Spleen (tissue), 11 donors: ENCODE data around the gene LRP11. TPM values are rescaled to one million over a fixed set of nuclear protein-coding genes. Genes with fewer than 3 reads are reported as not detected.
"Not testable (repeated sequence)": the region's sequence is repeated elsewhere in the genome, so short reads cannot be mapped to it uniquely, and the experiment has no call there.

Experiments used
- DNase-seq: peaks from one replicate; pipeline ENCODE4 v3.0.0-alpha.2; 2020
- H3K27ac ChIP-seq, 8 donors: fragments of 200-600 bp; sonication (generic) in 7 of 8; 1 replicate in 4 of 8; 2 replicates in 4 of 8; pipeline versions ENCODE4 v1.5.0 to v1.8.0; 2016 to 2021; ENCODE audit warnings: inconsistent platforms in 4 of 8, mild to moderate bottlenecking in 4 of 8, moderate library complexity in 1 of 8
- H3K27me3 ChIP-seq, 7 donors: fragments of 200-600 bp; sonication (generic) in 6 of 7; replicated peaks in 1 of 7; 1 replicate in 4 of 7; 2 replicates in 3 of 7; pipeline versions ENCODE4 v1.5.0 to v1.8.0; 2016 to 2021; ENCODE audit warnings: inconsistent platforms in 3 of 7, mild to moderate bottlenecking in 1 of 7
- H3K36me3 ChIP-seq, 6 donors: fragments of 200-600 bp; sonication (generic) in 5 of 6; 1 replicate in 4 of 6; 2 replicates in 2 of 6; pipeline versions ENCODE4 v1.5.0 to v1.8.0; 2016 to 2021; ENCODE audit warnings: inconsistent platforms in 2 of 6
- H3K4me1 ChIP-seq, 6 donors: fragments of 200-600 bp; sonication (generic) in 5 of 6; 1 replicate in 3 of 6; 2 replicates in 3 of 6; pipeline versions ENCODE4 v1.5.0 to v1.8.0; 2016 to 2021; ENCODE audit warnings: inconsistent platforms in 3 of 6
- H3K4me3 ChIP-seq, 8 donors: fragments of 200-600 bp; sonication (generic) in 7 of 8; 1 replicate in 4 of 8; 2 replicates in 4 of 8; pipeline versions ENCODE4 v1.5.0 to v1.8.0; 2016 to 2021; ENCODE audit warnings: inconsistent platforms in 4 of 8, mild to moderate bottlenecking in 4 of 8, moderate library complexity in 2 of 8
- H3K9me3 ChIP-seq, 8 donors: fragments of 200-600 bp; sonication (generic) in 7 of 8; 1 replicate in 4 of 8; 2 replicates in 4 of 8; pipeline versions ENCODE4 v1.5.0 to v1.8.0; 2016 to 2021; ENCODE audit warnings: inconsistent platforms in 4 of 8
- CTCF ChIP-seq, 11 experiments: fragments of 200-600 bp in 7 of 11; fragments of 450-650 bp in 4 of 11; sonication (generic) in 4 of 11; IDR thresholded peaks in 8 of 11; conservative IDR thresholded peaks in 3 of 11; 1 replicate in 7 of 11; 2 replicates in 4 of 11; pipeline versions ENCODE4 v1.4.0 to v1.8.0; 2016 to 2021; ENCODE audit warnings: antibody characterized with exemption in 11 of 11, inconsistent platforms in 4 of 11, mild to moderate bottlenecking in 1 of 11
- POLR2A ChIP-seq, 3 donors: fragments of 450-650 bp; IDR thresholded peaks; one replicate each; pipeline ENCODE4 v1.5.1; 2017; ENCODE audit warnings: antibody characterized with exemption in 3 of 3, mild to moderate bottlenecking in 1 of 3
- POLR2AphosphoS5 ChIP-seq, 3 donors: sonication (generic); formaldehyde crosslinking; IDR thresholded peaks; one replicate each; pipeline ENCODE4 v1.5.1; 2017; ENCODE audit warnings: antibody characterized with exemption in 3 of 3
- WGBS, 5 donors: extraction: QIAGEN DNeasy Blood & Tissue Kit in 3 of 5; methylation state at CpG; one replicate each; pipeline versions ENCODE4 v1.1.5 to v1.1.7; 2013 to 2018; 5-methylcytosine and 5-hydroxymethylcytosine counted together
- intact Hi-C: fragments of 100-400 bp; cut with DNase I; formaldehyde crosslinking; loops from one replicate; pipeline ENCODE4 v1.15.0; 2023; ENCODE audit warnings: low total_unique reads
- polyA plus RNA-seq, 3 donors: library from polyadenylated mRNA; stranded (reverse); fragments of 200-250 nt; gene quantifications; one replicate each; pipeline ENCODE4 v1.2.1, GENCODE V29; 2013
- total RNA-seq, 7 donors: library from RNA; depleted of rRNA in 3 of 7; stranded (reverse); fragments of >200 nt in 3 of 7; fragmentation: NEBNext Ultra II Directional in 4 of 7; extraction: Animal tissue kit (Norgen Biotek cat#: 25700) in 4 of 7; gene quantifications; one replicate each; pipeline versions ENCODE4 v1.1.0 to v1.2.1, GENCODE V29; 2016 to 2021
- donor health status: healthy with polysubstance abuse.
- donor health status: DM: no; HTN: no; CAD: no; lungs with moderate emphysema.
- donor health status: DM: no; HTN: no; CAD: no.
- donor health status: Bipolar disorder and iron deficiency.
- donor health status: healthy.
- donor health status: DM: no; HTN: no; CAD: no.
- donor health status: DM: yes; HTN: yes; CAD: no.

Gene LRP11
- total and polyA plus RNA-seq, 10 donors, result 0.65 to 15.0 (median 7.1) TPM

- intact Hi-C loops, result no loop called here
- H3K9me3 ChIP-seq, result no peaks in the 10 kb centered on the region
- DNase-seq, result peak; percentile 69
- H3K27me3 ChIP-seq, result peaks cover 0 to 5% (median 0%) of the 10 kb centered on the region in 7 donors
- H3K36me3 ChIP-seq, result no peaks in the 10 kb centered on the region
- WGBS, 5 donors, result 52 to 69% (median 59%) methylated on average over 13 of the region's 13 CpGs
- no peak for TF ChIP-seq POLR2A (IDR thresholded peaks at IDR 0.05)
- peak in 2 of 3 donors; percentile 59 to 61 for TF ChIP-seq POLR2AphosphoS5 (IDR thresholded peaks at IDR 0.05)
- peak overlapping the region in 3 of 8 donors; percentile 5 to 48 (median 23) for H3K4me3 ChIP-seq
- peaks cover 8 to 36% (median 27%) of the 10 kb centered on the region in 6 donors for H3K4me1 ChIP-seq
- H3K27ac ChIP-seq, result peak overlapping the region; percentile 33 to 85 (median 82)
Observed at GRCh38 chr6:149897015-149897697, 33.0 kb upstream of the LRP11 start.

DNA sequence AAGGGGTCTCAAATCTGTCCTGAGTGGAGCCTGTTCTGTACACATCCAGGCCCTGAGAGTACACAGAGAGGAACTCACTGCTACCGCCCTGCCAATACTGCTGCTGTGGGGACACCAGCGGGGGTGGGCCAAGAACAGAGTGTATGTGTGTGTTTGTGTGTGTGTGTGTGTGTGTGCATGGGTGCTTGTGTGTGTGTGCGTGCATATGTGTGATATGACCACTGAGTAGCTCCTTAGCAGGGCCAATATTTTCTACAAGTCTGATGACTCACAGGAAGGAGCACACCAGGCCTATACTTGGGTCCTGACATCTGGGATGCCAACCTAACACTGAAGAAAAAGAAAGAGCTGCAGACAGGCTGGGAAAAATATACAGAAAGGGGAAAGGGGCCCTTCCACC, 32.3 kb upstream of the LRP11 start:
- no peak for TF ChIP-seq CTCF (IDR thresholded peaks at IDR 0.05 in 8 of 11, conservative IDR thresholded peaks at IDR 0.05 in 3 of 11)
- TF ChIP-seq POLR2AphosphoS5 (IDR thresholded peaks at IDR 0.05), result no peak
- Histone ChIP-seq H3K27ac (peak overlapping the region; percentile 55 to 85 (median 82)), H3K4me3 (peak overlapping the region in 1 of 8 donors; percentile 48), H3K4me1 (peaks cover 8 to 36% (median 27%) of the 10 kb centered on the region in 6 donors), H3K36me3 (no peaks in the 10 kb centered on the region), H3K27me3 (peaks cover 0 to 5% (median 0%) of the 10 kb centered on the region in 7 donors), H3K9me3 (no peaks in the 10 kb centered on the region)
- 79 to 95% (median 84%) methylated on average over 3 of the region's 3 CpGs for WGBS, 5 donors
- DNase-seq, result peak; percentile 43
- intact Hi-C loops, result no loop called here

DNA sequence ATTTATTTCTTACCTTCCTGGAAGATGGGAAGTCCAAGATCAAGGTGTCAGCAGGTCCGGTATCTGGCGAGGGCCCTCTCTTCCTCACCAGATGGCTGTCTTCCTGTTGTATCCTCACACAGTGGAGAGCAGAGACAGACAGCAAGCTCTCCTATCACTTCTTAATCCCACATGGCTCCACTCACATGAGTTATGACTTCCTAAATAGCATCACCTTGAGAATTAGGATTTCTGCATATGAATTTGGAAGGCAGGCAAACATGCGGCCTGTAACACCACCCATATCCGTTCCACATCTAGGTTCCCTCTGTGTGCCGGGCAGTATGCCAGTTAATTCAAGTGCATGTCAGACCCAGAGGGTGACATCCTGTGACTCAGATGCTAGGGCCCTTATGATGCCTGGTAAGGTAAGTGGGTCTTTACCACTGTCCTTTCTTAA, 31.7 kb upstream of the LRP11 start:
- WGBS, 5 donors, result 30 to 47% (median 38%) methylated on average over 5 of the region's 5 CpGs
- H3K27ac ChIP-seq, result peak overlapping the region; percentile 38 to 85 (median 82)
- H3K4me3 ChIP-seq, result no peak overlapping the region
- peaks cover 0 to 5% (median 0%) of the 10 kb centered on the region in 7 donors for H3K27me3 ChIP-seq
- H3K4me1 ChIP-seq, result peaks cover 8 to 36% (median 27%) of the 10 kb centered on the region in 6 donors
- H3K36me3 ChIP-seq, result no peaks in the 10 kb centered on the region
- no peaks in the 10 kb centered on the region for H3K9me3 ChIP-seq
- DNase-seq, result peak; percentile 71
- no peak for TF ChIP-seq CTCF (IDR thresholded peaks at IDR 0.05 in 8 of 11, conservative IDR thresholded peaks at IDR 0.05 in 3 of 11)
- peak in 1 of 3 donors; percentile 75 for TF ChIP-seq POLR2AphosphoS5 (IDR thresholded peaks at IDR 0.05)
- intact Hi-C loops, result no loop called here

GRCh38 chr6:149895048-149895590, 31.0 kb upstream of the LRP11 start:
- TF ChIP-seq POLR2AphosphoS5 (IDR thresholded peaks at IDR 0.05), result peak in 1 of 3 donors; percentile 44
- no peak for TF ChIP-seq POLR2A (IDR thresholded peaks at IDR 0.05)
- Histone ChIP-seq H3K27ac (peak overlapping the region; percentile 38 to 85 (median 82)), H3K36me3 (no peaks in the 10 kb centered on the region), H3K4me3 (no peak overlapping the region), H3K9me3 (no peaks in the 10 kb centered on the region), H3K4me1 (peaks cover 8 to 36% (median 27%) of the 10 kb centered on the region in 6 donors), H3K27me3 (peaks cover 0 to 5% (median 0%) of the 10 kb centered on the region in 7 donors)
- DNase-seq, result peak; percentile 75
- WGBS, 5 donors, result 49 to 65% (median 57%) methylated on average over 6 to 7 of the region's 7 CpGs
- intact Hi-C loops, result no loop called here

GRCh38 chr6:149891864-149892263, 27.7 kb upstream of the LRP11 start:
- peaks cover 8 to 22% (median 18%) of the 10 kb centered on the region in 6 donors for H3K4me1 ChIP-seq
- 68 to 93% (median 80%) methylated on average over 6 of the region's 6 CpGs for WGBS, 5 donors
- H3K36me3 ChIP-seq, DNase-seq, H3K4me3 ChIP-seq, H3K9me3 ChIP-seq, H3K27ac ChIP-seq, intact Hi-C loops, H3K27me3 ChIP-seq: not testable (repeated sequence)
